CD4-positive, alpha-beta T cell treated with Interleukin-17A for 4 hours (primary cell): ENCODE data around the gene VWA2.

Experiments used
- DNase-seq: peaks from one replicate; pipeline ENCODE4 v3.0.0-alpha.2; 2020; ENCODE audit warnings: mixed read lengths

Gene VWA2

DNA sequence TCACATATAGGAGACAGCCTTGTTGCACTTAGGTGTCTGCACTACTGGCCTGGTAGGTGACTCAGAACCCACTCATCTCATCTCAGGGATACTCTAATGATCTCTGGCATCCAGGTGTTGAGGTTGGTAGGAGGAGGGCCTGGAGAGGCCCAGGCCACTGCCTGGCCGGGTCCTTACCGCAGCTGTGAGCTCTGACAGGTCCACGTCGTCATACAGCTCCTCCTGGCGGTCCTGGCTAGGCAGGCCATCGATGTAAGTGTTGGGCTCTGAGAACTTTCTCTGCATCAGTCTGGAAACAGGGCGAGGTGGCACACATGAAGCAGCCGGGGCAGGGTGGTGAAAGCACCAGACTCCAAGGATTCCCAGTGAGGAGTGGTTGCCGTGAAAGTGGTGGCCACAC lies 62.1 kb downstream of the VWA2 start:
- no peak for DNase-seq

- DNase-seq = no peak
These were observed 63.1 kb downstream of the VWA2 start for GRCh38 chr10:114301951-114302710.

GRCh38 chr10:114303556-114303955 lies 64.5 kb downstream of the VWA2 start:
- no peak for DNase-seq

- peak; percentile 78 for DNase-seq
These were observed 65.0 kb downstream of the VWA2 start for GRCh38 chr10:114304017-114304570.

DNA sequence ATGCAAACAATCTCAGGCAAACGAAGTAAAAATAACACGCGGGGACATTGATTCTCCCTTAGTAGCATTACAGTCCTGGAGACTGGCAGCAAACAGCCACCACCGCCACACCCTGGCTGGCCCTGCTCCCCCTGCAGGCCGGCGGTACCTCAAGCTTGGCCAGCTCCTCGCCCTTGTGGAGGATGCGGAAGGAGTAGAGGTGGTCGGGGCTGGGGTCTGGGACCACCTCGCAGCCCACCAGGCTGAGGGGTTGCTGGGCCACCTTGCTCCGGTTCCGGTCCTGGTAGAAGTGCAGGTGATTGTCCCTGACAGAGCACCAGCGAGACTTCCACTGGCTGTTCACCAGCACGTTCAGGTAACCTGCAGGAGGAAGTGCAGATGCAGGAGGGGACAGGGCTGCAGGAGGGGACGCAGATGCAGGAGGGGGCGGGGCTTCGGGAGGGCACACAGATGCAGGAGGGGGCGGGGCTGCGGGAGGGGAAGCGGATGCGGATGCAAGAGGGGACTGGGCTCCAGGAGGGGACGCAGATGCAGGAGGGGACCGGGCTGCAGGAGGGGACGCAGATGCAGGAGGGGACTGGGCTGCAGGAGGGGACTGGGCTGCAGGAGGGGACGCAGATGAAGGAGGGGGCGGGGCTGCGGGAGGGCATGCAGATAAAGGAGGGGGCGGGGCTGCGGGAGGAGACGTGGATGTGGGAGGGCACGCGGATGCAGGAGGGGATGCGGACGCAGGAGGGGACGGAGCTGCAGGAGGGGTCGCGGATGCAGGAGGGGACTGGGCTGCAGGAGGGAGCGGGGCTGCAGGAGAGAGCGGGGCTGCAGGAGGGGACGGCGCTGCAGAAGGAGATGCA lies 65.7 kb downstream of the VWA2 start:
- DNase-seq = peak; percentile 89

DNA sequence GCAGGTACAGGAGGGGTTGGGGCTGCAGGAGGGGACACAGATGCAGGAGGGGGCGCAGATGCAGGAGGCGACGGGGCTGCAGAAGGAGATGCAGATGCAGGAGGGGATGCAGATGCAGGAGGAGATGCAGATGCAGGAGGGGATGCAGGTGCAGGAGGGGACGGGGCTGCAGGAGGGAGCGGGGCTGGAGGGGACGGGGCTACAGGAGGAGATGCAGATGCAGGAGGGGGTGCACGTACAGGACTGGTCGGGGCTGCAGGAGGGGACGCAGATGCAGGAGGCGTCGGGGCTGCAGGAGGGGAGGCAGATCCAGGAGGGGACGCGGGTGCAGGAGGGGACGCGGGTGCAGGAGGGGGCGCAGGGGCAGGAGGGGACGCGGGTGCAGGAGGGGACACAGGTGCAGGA lies 66.5 kb downstream of the VWA2 start:
- DNase-seq = no peak

GRCh38 chr10:114306116-114306973 lies 67.3 kb downstream of the VWA2 start:
- no peak for DNase-seq

DNA sequence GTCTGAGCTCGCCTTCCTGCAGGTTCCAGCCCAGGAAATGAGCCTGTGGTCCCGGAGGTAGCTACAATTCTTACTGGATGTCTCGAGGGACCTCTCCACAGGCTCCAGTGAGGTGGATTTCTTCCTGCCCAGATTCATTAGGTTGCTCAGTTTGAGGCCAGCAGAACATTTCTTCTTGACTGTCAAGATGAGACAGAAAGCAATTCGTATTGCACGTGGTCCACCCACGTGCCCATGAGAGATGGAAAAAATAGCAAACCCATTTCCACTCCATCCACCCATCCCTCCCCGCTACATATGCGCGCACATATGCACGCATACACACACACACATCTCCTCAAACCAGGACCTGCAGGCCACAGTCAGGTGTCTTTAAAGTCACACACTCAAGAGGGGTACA lies 68.7 kb downstream of the VWA2 start:
- no peak for DNase-seq

DNA sequence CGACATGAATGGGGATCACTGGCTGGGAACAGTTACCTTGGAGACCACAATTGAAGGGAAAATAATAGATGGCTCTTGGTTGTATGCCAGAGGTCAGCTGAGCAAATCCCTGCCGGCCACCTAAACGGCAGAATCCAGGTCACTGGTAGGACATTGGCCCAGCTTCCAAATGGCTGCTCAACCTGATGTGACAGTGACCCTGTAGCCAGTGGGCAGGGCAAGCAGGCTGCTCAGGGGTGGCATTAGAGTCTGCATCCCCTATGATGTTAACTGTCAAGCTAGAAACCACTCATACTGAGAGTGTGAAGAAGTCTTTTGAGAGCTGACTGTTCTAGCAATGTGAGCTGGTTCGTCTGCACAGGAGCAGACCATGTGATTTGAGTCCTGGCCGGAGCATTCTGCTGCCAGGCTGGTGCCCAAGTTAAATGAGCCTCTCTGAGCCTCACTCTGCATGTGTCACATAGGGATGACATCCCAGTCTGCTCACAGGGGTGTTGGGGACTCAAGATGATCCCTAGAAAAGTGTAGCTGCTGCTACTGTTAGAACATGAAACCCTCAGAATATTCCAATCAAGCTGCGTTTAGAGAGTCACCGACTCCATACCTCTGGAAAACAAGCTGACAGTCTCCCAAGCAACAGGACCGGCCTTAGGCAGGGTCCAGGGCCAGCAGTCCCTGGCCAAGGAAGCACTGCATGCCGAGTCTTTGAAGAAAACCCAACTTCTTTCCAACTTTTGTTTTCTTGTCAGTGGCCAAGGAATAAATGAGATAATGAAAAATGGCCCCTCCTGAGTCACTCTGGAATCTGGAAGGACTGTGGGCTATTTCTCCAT lies 69.7 kb downstream of the VWA2 start:
- DNase-seq = no peak

DNA sequence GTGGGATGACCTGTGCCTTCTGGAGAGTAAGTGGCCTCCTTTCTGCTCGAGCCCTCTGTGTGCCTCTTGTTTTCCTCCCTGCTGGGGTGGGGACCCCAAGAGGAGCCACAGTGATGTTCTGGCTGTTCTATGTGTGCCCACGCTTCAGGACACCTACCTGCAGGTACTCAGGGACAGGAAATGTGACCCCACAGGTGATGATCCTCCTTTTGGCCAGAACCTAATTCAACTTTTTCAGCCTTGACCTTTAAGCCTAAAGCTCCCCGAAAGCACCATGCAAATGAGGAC lies 70.3 kb downstream of the VWA2 start:
- DNase-seq = no peak

DNA sequence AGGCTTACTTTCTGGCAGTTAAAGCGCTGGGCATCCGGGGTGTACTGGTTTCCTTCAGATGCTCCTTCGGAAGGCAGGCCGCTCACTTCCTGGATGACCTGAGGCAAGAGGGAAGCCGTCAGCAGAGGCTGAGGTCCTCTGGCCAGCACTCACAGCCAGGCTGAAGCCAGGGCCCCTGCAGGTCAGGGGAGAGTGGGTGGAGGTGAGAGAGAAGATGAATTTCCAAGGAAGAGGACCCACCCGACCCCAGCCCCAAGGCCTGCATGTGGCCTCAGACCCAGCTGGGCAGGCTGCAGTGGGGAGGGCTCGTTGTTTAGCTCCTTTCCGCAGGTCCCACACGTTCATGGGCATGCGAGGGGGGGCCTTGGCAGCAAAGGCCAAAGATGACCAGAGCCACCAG lies 71.3 kb downstream of the VWA2 start:
- DNase-seq = no peak

DNA sequence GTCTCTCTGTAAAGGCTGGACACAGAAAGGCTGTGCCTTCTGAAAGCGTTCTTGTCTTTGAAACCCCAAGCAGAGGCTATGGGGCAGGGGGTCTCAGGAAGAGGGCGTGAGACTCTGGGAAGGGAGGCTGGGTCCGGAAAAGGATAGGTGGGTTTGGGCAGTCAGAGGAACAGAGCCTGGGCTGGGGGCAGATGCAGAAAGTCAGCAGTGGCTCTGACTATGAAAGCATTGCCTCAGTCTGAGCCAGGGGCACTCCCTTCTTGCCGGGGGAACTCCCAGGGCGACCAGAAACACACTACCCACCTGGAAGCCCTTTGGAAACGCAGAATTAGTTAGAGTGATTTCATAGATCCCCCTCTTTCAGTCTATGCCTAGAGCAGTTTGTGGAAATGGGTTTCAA lies 72.0 kb downstream of the VWA2 start:
- DNase-seq = no peak

GRCh38 chr10:114311496-114312209 lies 72.6 kb downstream of the VWA2 start:
- DNase-seq = no peak

DNA sequence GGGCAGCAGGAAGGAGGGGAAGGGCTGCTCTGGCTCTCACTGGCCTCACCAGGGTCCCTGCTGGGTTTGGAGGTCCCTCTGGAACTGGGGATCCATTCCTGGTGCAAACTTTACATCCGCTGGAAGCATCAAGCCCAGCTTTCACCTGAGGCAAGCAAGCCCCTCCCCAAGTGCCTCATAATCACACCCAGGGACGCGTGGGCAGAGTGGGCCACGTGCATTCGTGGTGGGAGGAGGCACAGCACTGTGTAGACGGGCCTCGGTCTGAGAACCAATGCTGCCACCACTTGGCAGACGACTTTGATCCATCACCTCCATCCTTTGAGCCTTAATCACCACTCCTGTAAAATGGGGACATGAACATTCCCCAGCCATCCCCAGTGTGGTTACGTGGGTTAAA lies 74.1 kb downstream of the VWA2 start:
- DNase-seq = no peak

DNA sequence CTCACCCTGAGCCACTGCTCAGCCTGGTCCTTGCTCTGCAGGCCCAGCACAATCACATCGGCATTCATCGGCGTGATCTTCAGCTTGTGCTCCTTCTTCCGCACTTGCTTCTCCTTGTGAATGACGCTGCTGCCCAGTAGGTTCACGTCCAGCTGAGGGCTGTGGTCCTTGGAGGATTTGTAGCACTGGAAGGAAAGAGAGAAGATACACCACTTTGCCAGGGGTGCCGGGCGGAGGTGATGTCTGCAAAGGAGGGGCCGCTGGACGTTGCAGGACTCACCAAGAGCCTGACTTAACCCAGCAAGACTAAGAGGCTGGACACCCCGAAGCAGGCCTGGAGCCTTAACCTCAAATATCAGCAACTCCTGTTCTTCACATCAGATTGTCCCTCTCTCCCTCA lies 74.8 kb downstream of the VWA2 start:
- DNase-seq = no peak

- DNase-seq = no peak
These were observed 76.7 kb downstream of the VWA2 start for GRCh38 chr10:114315566-114316420.

DNA sequence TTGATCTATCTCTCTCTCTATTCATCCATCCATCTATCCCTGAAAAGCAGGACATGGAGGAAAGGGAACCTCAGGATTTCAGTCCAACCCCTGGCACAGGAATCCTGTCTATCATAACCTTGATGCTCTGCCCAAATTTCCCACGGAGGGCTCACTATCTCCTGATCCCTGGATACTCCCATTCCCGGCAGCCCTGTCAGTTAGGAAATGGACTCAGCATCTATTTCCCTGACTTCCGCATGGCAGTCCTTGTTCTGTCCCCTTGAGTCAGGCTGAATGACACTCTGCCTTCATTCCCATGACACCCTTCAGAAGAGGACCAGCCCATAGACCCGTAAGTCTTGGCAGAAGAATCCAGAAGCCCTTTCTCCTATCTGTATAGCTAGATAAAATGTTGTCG lies 77.7 kb downstream of the VWA2 start:
- DNase-seq = no peak

DNA sequence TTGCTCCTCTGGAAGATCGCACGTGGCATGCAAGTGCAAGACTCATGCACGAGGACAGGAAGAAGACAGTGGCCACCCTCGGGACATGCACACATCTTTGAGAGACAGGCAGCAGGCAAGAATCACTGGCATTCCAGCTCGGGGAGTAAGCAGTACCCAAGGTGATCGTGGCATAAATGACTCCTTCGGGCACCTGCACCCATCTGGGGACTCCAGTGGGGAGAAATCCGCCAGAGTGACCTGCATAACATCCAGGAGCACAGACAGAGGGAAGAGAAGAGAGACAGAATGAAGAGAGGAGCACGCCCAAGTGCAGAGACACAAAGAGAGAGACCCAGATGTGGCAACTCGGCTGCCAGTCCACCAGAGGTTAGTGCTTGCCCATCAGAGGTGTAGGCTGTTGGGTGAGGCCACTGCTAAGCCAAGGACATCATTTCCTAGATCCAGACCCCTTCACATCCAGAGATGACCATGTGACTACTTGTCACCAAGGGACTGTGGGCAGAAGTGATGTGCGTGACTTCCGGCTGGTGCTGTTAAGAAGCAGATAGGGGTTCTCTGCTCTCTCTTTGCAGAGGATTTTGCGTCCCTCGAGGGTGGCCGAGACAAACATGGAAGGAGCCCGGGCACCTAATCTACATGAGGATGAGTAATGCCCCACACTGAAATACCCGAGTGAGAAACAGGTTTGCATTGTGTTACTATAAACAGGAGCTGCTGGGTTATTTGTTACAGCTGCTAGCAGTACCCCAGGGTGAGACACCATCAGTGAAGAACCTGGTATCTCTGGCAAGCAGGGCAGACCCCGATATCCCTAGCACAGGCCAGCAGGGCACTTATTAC lies 80.6 kb downstream of the VWA2 start:
- DNase-seq = no peak

DNA sequence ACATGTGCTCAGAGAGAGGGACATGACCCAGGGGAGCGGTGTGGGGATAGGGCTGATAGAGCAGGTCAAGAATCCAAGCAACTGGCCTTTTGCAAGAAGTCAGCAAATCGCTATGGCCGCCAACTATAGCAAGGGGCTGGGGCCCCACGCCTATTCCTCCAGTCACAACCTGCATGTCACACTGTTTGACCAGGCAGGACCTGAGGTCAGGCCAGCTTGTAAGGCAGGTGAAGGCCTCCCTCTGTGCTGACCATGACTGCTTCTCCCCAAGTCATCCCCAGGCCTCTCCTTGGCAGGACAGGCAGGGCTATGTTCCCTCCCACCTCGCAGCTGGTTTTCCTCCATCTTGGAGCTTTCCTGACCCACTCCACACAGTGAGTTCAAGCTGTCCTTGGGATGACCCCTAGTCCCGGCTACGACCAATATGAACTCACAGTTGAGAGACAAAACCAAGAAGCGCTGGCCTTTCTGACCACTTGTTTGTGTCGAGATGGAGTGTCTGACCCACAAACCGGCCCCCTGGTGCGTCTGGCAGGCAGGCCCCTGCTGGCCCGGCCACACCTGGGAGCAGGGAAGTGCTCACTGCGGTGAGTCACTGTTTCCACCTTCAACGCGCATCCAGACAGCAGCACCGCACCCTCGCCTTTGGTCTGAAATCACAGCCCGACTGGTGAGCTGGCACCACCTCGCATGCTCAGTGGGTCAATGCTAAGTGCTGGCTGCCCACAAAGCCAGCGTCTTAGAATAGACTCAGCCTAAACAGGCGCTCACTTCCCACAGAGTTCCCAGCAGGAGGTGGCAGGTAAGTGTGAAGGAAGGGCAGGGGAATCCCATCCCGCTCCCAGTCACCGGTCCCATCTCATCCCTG lies 81.4 kb downstream of the VWA2 start:
- DNase-seq = no peak
